ENCODE measurements around the gene ST6GALNAC3.
A peak's percentile ranks its signal among the peaks of the same experiment; 100 is the strongest.

ST6GALNAC3 gene

GRCh38 chr1:76164165-76164564 is 89.6 kb downstream of the ST6GALNAC3 start:
- intact Hi-C loops (cut with DNase I) = no loop called here
- DNase-seq = no peak

- intact Hi-C loops (cut with DNase I) = no loop called here
- DNase-seq = no peak
Measured at GRCh38 chr1:76170084-76170483, 95.5 kb downstream of the ST6GALNAC3 start.

GRCh38 chr1:76170513-76170912 is 96.0 kb downstream of the ST6GALNAC3 start:
- no peak for DNase-seq
- intact Hi-C loops (cut with DNase I) = no loop called here

GRCh38 chr1:76176000-76176399 is 101.5 kb downstream of the ST6GALNAC3 start:
- DNase-seq = no peak
- intact Hi-C loops (cut with DNase I) = no loop called here

- DNase-seq = no peak
- intact Hi-C loops (cut with DNase I) = no loop called here
Measured at GRCh38 chr1:76177615-76178014, 103.1 kb downstream of the ST6GALNAC3 start.

- intact Hi-C loops (cut with DNase I) = no loop called here
- DNase-seq = no peak
Measured at GRCh38 chr1:76179219-76179698, 104.7 kb downstream of the ST6GALNAC3 start.

GRCh38 chr1:76185207-76185606 is 110.7 kb downstream of the ST6GALNAC3 start:
- DNase-seq = no peak
- intact Hi-C loops (cut with DNase I) = no loop called here

- no peak for DNase-seq
- intact Hi-C loops (cut with DNase I) = no loop called here
Measured at GRCh38 chr1:76186554-76187170, 112.1 kb downstream of the ST6GALNAC3 start.

GRCh38 chr1:76187436-76187835 is 112.9 kb downstream of the ST6GALNAC3 start:
- intact Hi-C loops (cut with DNase I) = no loop called here
- DNase-seq = peak in 25 of 42 donors; percentile 3 to 72 (median 23)

GRCh38 chr1:76189310-76189709 is 114.8 kb downstream of the ST6GALNAC3 start:
- no peak for DNase-seq
- intact Hi-C loops (cut with DNase I) = no loop called here

GRCh38 chr1:76190749-76191424 is 116.3 kb downstream of the ST6GALNAC3 start:
- no peak for DNase-seq
- intact Hi-C loops (cut with DNase I) = no loop called here

GRCh38 chr1:76191561-76191960 is 117.0 kb downstream of the ST6GALNAC3 start:
- intact Hi-C loops (cut with DNase I) = no loop called here
- no peak for DNase-seq

GRCh38 chr1:76198452-76198851 is 123.9 kb downstream of the ST6GALNAC3 start:
- intact Hi-C loops (cut with DNase I) = no loop called here
- no peak for DNase-seq

GRCh38 chr1:76202670-76203069 is 128.1 kb downstream of the ST6GALNAC3 start:
- no peak for DNase-seq
- intact Hi-C loops (cut with DNase I) = no loop called here

- no peak for DNase-seq
- intact Hi-C loops (cut with DNase I) = no loop called here
Measured at GRCh38 chr1:76203127-76203526, 128.6 kb downstream of the ST6GALNAC3 start.

GRCh38 chr1:76209238-76209637 is 134.7 kb downstream of the ST6GALNAC3 start:
- intact Hi-C loops (cut with DNase I) = no loop called here
- DNase-seq = no peak

- intact Hi-C loops (cut with DNase I) = no loop called here
- DNase-seq = no peak
Measured at GRCh38 chr1:76209648-76210047, 135.1 kb downstream of the ST6GALNAC3 start.

GRCh38 chr1:76210160-76210559 is 135.6 kb downstream of the ST6GALNAC3 start:
- intact Hi-C loops (cut with DNase I) = no loop called here
- DNase-seq = no peak

- intact Hi-C loops (cut with DNase I) = no loop called here
- DNase-seq = no peak
Measured at GRCh38 chr1:76218888-76219287, 144.3 kb downstream of the ST6GALNAC3 start.

- no peak for DNase-seq
- intact Hi-C loops (cut with DNase I) = no loop called here
Measured at GRCh38 chr1:76219366-76219818, 144.8 kb downstream of the ST6GALNAC3 start.

GRCh38 chr1:76224752-76225151 is 150.2 kb downstream of the ST6GALNAC3 start:
- no peak for DNase-seq
- intact Hi-C loops (cut with DNase I) = no loop called here
